PC-9 (cell line): ENCODE results near the gene FTO. TPM values are rescaled to one million over a fixed set of nuclear protein-coding genes. Genes with fewer than 3 reads are reported as not detected.
"Not testable (repeated sequence)": the region's sequence is repeated elsewhere in the genome, so short reads cannot be mapped to it uniquely, and the experiment has no call there.

Experiments
- BruUV-seq: library from RNA; stranded (reverse); fragments of 400-500 nt; replicated peaks from 2 replicates; lab custom pipeline; 2021; lab: Mats Ljungman, UMichigan
- CTCF ChIA-PET: fragments of 300-600 bp; sonication (Branson Sonifier 250); formaldehyde crosslinking; loops from one replicate; lab custom pipeline; 2022; ENCODE audit warnings: antibody characterized with exemption; lab: Charles Lee
- POLR2A ChIA-PET: fragments of 300-600 bp; sonication (Branson Sonifier 250); formaldehyde crosslinking; loops from one replicate; lab custom pipeline; 2022; ENCODE audit warnings: antibody characterized with exemption; ENCODE audit not compliant: unreplicated experiment; lab: Charles Lee
- DNase-seq, 2 experiments: peaks; one replicate each; pipeline versions ENCODE4 v3.0.0 to v3.0.0-alpha.2; 2015 to 2022; ENCODE audit warnings: mixed read lengths in 1 of 2
- H2AFZ ChIP-seq: fragments of 200-600 bp; sonication (generic); 2 replicates; pipeline ENCODE4 v1.8.1; 2017; ENCODE audit warnings: antibody characterized with exemption
- H3F3A ChIP-seq: fragments of 200-600 bp; sonication (generic); 2 replicates; pipeline ENCODE4 v1.8.1; 2017; ENCODE audit warnings: antibody characterized with exemption, mild to moderate bottlenecking, low read depth; ENCODE audit not compliant: insufficient read depth
- H3K27ac ChIP-seq: fragments of 200-600 bp; sonication (generic); 2 replicates; pipeline ENCODE4 v1.6.1; 2016; ENCODE audit warnings: mixed run types
- H3K27me3 ChIP-seq: fragments of 200-600 bp; sonication (generic); 2 replicates; pipeline ENCODE4 v1.6.1; 2016; ENCODE audit warnings: low read depth, mixed run types; ENCODE audit not compliant: insufficient read depth
- H3K36me3 ChIP-seq: fragments of 200-600 bp; sonication (generic); 2 replicates; pipeline ENCODE4 v1.6.1; 2016; ENCODE audit warnings: low read depth, mixed run types
- H3K4me1 ChIP-seq: fragments of 200-600 bp; sonication (generic); replicated peaks from 2 replicates; pipeline ENCODE4 v1.6.1; 2016; ENCODE audit warnings: mixed run types; ENCODE audit not compliant: insufficient read depth
- H3K4me2 ChIP-seq: fragments of 200-600 bp; sonication (generic); 2 replicates; pipeline ENCODE4 v1.6.1; 2017; ENCODE audit warnings: mixed run types
- H3K4me3 ChIP-seq: fragments of 200-600 bp; sonication (generic); 2 replicates; pipeline ENCODE4 v1.6.1; 2016; ENCODE audit warnings: mixed run types
- H3K79me2 ChIP-seq: fragments of 200-600 bp; sonication (generic); 2 replicates; pipeline ENCODE4 v1.6.1; 2017; ENCODE audit warnings: low read depth, mixed run types
- H3K9me2 ChIP-seq: fragments of 200-600 bp; sonication (generic); 2 replicates; pipeline ENCODE4 v1.8.1; 2017; ENCODE audit warnings: mild to moderate bottlenecking; ENCODE audit not compliant: insufficient read depth
- H3K9me3 ChIP-seq: fragments of 200-600 bp; sonication (generic); 2 replicates; pipeline ENCODE4 v1.8.1; 2016; ENCODE audit warnings: low read depth; ENCODE audit not compliant: insufficient read depth
- H4K20me1 ChIP-seq: fragments of 200-600 bp; sonication (generic); 2 replicates; pipeline ENCODE4 v1.8.1; 2017; ENCODE audit not compliant: insufficient read depth
- EZH2 ChIP-seq: fragments of 200-600 bp; sonication (generic); IDR thresholded peaks from 2 replicates; pipeline ENCODE4 v1.8.0; 2017; ENCODE audit warnings: antibody characterized with exemption, low read depth
- intact Hi-C: fragments of 100-400 bp; cut with micrococcal nuclease; formaldehyde crosslinking; loops from one replicate; pipeline ENCODE4 v1.10.0; 2022; ENCODE audit not compliant: unreplicated experiment
- total RNA-seq: library from RNA; stranded (reverse); gene quantifications from 2 replicates; pipeline ENCODE4 v1.2.3, GENCODE V29; 2021
- TF ChIP-seq, protein P1 (sequence below): fragments of 200-600 bp; sonication (generic); conservative IDR thresholded peaks from 2 replicates; pipeline ENCODE4 v1.6.1; 2017; ENCODE audit warnings: mixed run types, antibody characterized with exemption, mild to moderate bottlenecking, moderate library complexity

Gene FTO
- total RNA-seq, 1 experiment from 2014 or later = 58.1 TPM

DNA sequence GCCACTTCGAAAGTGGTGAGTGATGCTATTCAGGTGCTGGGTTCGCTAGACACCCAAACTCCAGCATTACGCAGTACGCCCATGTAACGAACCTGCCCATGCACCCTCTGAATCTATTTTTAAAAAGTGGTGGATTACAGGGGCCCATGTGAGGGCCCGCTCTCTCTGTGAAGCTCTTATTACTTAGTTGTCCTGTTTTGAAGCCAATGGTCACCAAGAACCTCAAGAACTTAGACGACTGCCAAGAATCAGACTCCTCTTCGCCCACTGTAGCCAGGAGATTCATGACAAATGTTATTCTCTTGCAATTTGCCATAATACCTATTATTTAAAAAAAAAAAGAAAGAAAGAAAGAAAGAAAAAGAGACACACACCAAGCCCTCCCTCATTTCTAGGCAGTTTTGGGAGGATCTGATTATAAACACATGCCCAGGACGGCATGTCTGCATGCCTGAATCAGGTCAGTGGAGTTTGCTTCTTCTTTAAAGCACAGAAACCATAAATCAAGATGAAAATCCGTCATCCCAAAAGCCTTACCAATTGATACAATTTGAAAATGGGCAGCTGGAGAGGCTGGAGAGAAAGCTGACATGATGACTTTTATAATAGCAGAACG, 474.0 kb downstream of the FTO start:
- no TSS peak for BruUV-seq
- Histone ChIP-seq H3K4me1 (no peaks in the 10 kb centered on the region), H3K79me2 (no peaks in the 10 kb centered on the region), H3F3A (no peaks in the 10 kb centered on the region), H4K20me1 (no peaks in the 10 kb centered on the region), H3K27ac (no peak overlapping the region), H3K4me2 (no peak overlapping the region), H3K27me3 (no peaks in the 10 kb centered on the region), H2AFZ (no peak overlapping the region), H3K9me2 (no peaks in the 10 kb centered on the region), H3K36me3 (no peaks in the 10 kb centered on the region), H3K9me3 (no peaks in the 10 kb centered on the region), H3K4me3 (no peak overlapping the region)
- POLR2A ChIA-PET = no interaction called here
- CTCF ChIA-PET = no interaction called here
- TF ChIP-seq, protein P1, sequence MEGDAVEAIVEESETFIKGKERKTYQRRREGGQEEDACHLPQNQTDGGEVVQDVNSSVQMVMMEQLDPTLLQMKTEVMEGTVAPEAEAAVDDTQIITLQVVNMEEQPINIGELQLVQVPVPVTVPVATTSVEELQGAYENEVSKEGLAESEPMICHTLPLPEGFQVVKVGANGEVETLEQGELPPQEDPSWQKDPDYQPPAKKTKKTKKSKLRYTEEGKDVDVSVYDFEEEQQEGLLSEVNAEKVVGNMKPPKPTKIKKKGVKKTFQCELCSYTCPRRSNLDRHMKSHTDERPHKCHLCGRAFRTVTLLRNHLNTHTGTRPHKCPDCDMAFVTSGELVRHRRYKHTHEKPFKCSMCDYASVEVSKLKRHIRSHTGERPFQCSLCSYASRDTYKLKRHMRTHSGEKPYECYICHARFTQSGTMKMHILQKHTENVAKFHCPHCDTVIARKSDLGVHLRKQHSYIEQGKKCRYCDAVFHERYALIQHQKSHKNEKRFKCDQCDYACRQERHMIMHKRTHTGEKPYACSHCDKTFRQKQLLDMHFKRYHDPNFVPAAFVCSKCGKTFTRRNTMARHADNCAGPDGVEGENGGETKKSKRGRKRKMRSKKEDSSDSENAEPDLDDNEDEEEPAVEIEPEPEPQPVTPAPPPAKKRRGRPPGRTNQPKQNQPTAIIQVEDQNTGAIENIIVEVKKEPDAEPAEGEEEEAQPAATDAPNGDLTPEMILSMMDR = no peak
- TF ChIP-seq EZH2 = no peak
- intact Hi-C loops = no loop called here
- no peak for DNase-seq

DNA sequence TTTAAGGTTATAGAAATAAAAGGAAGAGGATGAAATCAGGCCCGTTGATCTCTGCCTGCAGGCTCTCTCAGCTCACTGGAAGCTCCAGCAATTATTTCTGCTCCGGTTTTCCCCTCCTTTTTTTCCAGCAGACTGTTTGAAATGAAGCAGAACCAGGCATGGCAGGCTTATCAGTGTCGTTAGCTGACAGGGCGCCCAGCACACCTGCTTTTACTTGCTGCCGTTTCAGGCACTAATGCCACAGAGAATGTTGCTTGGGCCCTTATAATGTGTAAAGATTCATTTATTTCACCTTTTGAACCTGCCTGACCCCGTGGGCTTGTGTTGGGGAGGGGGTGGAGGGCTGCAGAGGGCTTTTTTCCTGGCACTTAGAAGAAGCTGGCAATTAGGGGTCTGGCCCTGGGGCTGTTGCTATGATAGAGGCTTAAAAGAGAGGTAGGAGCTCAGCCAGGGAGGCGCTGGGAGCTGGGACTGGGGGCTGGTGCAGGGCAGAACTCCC, 474.6 kb downstream of the FTO start:
- POLR2A ChIA-PET = no interaction called here
- H3K27ac ChIP-seq = no peak overlapping the region
- BruUV-seq = no TSS peak

DNA sequence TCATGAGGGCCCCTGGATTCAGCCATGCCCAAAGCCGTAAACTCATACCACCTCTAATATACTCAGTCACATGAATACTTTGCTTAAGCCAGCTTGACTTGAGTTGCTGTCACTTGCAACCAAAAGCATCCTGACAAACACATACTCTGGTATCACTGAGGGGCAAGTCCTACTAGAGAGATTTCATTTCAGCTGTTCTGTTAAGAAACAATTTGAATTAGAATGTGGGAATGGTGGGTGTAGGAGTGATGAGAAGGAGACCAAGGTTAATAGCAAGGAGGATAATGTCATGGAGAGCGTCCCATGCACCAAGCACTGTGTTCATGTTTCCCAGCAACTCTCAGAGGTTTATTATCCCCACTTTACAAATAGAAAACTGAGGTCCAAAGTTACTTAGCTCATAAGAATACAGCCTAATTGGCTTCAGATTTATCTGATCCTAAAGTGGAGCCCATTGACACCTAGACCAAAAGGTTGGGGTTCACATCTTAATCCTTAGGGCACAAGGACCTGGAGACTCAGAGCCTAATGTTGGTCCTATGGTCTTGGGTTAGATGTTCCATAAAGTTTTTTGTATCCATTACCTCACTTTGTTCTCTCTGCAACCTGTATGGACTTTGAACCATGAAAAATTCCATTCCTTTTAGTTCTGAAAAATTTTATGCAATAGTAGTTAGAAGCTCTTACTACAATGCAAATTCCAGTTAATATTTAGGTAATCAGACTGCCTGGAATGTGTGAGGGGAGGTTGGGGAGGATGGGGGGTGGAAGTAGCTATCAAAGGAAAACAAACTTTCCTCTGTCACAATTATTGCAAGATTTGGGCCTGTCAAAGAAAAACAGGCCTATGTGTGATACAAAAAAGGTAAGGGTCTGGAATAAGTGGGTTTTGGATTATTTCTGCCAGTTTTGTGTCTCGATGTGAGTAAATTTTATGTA, 476.7 kb downstream of the FTO start:
- intact Hi-C loops = no loop called here
- TF ChIP-seq, protein P1 = no peak
- no peak for TF ChIP-seq EZH2
- no peaks in the 10 kb centered on the region for H3K36me3 ChIP-seq
- no peak overlapping the region for H3K4me3 ChIP-seq
- no peaks in the 10 kb centered on the region for H3K27me3 ChIP-seq
- H3K27ac ChIP-seq = no peak overlapping the region
- CTCF ChIA-PET = interaction anchor here (0.5 kb wide), 1 partner anchor 425 kb away, joined by 3 read pairs; no protein-coding TSS in a partner anchor
- BruUV-seq = no TSS peak
- H3F3A ChIP-seq = no peaks in the 10 kb centered on the region
- POLR2A ChIA-PET = interaction anchor here (0.5 kb wide), 1 partner anchor 29 kb away, joined by 13 read pairs; no protein-coding TSS in a partner anchor
- DNase-seq = no peak
- no peaks in the 10 kb centered on the region for H3K9me3 ChIP-seq
- no peaks in the 10 kb centered on the region for H3K9me2 ChIP-seq
- no peak overlapping the region for H2AFZ ChIP-seq
- no peaks in the 10 kb centered on the region for H3K79me2 ChIP-seq
- no peak overlapping the region for H3K4me2 ChIP-seq
- no peaks in the 10 kb centered on the region for H3K4me1 ChIP-seq
- no peaks in the 10 kb centered on the region for H4K20me1 ChIP-seq

More for the DNA sequence above, 474.6 kb downstream of the FTO start:
- Histone ChIP-seq H3K9me3 (no peaks in the 10 kb centered on the region), H3K79me2 (no peaks in the 10 kb centered on the region), H2AFZ (no peak overlapping the region), H3K4me3 (no peak overlapping the region), H3K9me2 (no peaks in the 10 kb centered on the region), H4K20me1 (no peaks in the 10 kb centered on the region), H3K36me3 (no peaks in the 10 kb centered on the region), H3K4me2 (no peak overlapping the region), H3K4me1 (no peaks in the 10 kb centered on the region), H3F3A (no peaks in the 10 kb centered on the region), H3K27me3 (no peaks in the 10 kb centered on the region)
- intact Hi-C loops = no loop called here
- DNase-seq = no peak
- no peak for TF ChIP-seq EZH2
- TF ChIP-seq, protein P1 = no peak
- CTCF ChIA-PET = no interaction called here

DNA sequence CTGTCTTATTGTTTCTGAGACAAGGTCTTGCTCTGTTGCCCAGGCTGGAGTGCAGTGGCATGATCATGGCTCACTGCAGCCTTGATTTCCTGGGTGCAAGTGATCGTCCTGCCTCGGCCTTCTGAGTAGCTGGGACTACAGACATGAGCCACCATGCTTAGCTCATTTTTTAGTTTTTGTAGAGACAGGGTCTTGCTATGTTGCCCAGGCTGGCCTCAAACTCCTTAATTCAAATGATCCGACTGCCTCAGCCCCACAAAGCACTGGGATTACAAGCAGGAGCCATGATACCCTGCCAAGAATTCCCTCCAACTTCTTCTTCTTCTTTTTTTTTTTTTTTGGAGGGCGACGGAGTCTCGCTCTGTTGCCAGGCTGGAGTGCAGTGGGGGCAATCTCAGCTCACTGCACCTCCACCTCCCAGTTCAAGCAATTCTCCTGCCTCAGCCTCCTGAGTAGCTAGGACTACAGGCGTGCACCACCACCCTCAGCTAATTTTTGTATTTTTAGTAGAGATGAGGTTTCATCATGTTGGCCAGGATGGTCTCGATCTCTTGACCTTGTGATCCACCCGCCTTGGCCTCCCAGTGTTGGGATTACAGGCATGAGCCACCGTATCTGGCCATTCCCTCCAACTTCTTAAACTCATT, 477.9 kb downstream of the FTO start:
- H2AFZ ChIP-seq, H3K4me1 ChIP-seq, POLR2A ChIA-PET, BruUV-seq, intact Hi-C loops, H3K36me3 ChIP-seq, H3F3A ChIP-seq, H3K9me3 ChIP-seq, H3K4me3 ChIP-seq, H3K79me2 ChIP-seq, H3K27me3 ChIP-seq, H3K4me2 ChIP-seq, H3K27ac ChIP-seq, H4K20me1 ChIP-seq, H3K9me2 ChIP-seq, DNase-seq: not testable (repeated sequence)
- CTCF ChIA-PET = interaction anchor here (0.9 kb wide), 1 partner anchor 632 kb away, joined by 4 read pairs; no protein-coding TSS in a partner anchor
